ENCODE results near the gene THSD7A. TPM values are rescaled to one million over a fixed set of nuclear protein-coding genes. Genes with fewer than 3 reads are reported as not detected.

THSD7A gene
- total RNA-seq, 3 donors from 2014 or later, result 4.0 to 6.9 (median 4.4) TPM

- no peak overlapping the region for H3K27ac ChIP-seq
- DNase-seq (ENCODE audit: low spot score in 2 of 2), result no peak
- TF ChIP-seq POLR2A (IDR thresholded peaks at IDR 0.05) (no peak), POLR2AphosphoS5 (IDR thresholded peaks at IDR 0.05) (no peak)
- TF ChIP-seq, protein P1, sequence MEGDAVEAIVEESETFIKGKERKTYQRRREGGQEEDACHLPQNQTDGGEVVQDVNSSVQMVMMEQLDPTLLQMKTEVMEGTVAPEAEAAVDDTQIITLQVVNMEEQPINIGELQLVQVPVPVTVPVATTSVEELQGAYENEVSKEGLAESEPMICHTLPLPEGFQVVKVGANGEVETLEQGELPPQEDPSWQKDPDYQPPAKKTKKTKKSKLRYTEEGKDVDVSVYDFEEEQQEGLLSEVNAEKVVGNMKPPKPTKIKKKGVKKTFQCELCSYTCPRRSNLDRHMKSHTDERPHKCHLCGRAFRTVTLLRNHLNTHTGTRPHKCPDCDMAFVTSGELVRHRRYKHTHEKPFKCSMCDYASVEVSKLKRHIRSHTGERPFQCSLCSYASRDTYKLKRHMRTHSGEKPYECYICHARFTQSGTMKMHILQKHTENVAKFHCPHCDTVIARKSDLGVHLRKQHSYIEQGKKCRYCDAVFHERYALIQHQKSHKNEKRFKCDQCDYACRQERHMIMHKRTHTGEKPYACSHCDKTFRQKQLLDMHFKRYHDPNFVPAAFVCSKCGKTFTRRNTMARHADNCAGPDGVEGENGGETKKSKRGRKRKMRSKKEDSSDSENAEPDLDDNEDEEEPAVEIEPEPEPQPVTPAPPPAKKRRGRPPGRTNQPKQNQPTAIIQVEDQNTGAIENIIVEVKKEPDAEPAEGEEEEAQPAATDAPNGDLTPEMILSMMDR (IDR thresholded peaks at IDR 0.05), result no peak
- no peaks in the 10 kb centered on the region for H3K27me3 ChIP-seq
- no peak overlapping the region for H3K4me3 ChIP-seq
- no peaks in the 10 kb centered on the region for H3K9me3 ChIP-seq
- intact Hi-C loops (cut with DNase I; ENCODE audit: low total_unique reads), result no loop called here
- H3K36me3 ChIP-seq, result no peaks in the 10 kb centered on the region
- H3K4me1 ChIP-seq, result no peaks in the 10 kb centered on the region
Observed at GRCh38 chr7:11478426-11478825, 353.6 kb downstream of the THSD7A start.

DNA sequence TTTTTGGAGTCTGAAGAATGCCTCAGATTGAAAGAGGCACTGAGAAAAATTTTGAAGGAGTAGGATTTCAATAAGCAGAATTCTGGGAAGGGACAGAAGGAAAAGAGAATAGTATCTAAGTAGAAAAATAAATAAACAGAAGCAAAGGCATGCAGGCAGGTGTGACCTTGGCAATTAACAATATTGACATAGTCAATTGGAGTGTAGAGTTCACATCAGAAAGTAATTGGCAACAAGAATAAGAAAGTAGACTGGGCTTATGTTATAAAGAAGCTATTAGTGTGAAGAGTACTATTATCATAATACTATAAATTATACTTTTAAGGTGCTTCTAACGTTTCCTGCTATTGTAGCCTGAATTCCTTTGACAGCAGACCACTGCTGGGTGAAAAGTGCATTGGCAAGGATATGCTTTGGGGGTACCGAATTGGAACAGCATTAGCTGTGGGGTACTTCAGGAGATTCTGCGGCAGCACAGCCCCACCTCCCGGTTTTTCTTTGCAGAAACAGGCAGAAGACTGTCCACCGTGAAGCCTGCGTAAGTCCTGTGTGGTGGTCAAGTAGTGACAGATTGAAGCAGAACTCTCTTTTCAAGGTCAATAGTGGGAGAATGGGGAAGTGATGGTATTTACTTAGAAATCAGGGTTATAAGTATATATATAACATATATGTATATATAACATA, 357.0 kb downstream of the THSD7A start:
- Histone ChIP-seq H3K27ac (no peak overlapping the region), H3K36me3 (no peaks in the 10 kb centered on the region), H3K9me3 (no peaks in the 10 kb centered on the region), H3K4me3 (no peak overlapping the region), H3K27me3 (no peaks in the 10 kb centered on the region), H3K4me1 (no peaks in the 10 kb centered on the region)
- DNase-seq (ENCODE audit: low spot score in 2 of 2), result no peak
- intact Hi-C loops (cut with DNase I; ENCODE audit: low total_unique reads), result no loop called here
- TF ChIP-seq POLR2A (IDR thresholded peaks at IDR 0.05), result no peak
- TF ChIP-seq POLR2AphosphoS5 (IDR thresholded peaks at IDR 0.05), result no peak
- TF ChIP-seq, protein P1 (IDR thresholded peaks at IDR 0.05), result no peak

- Histone ChIP-seq H3K27me3 (no peaks in the 10 kb centered on the region), H3K36me3 (no peaks in the 10 kb centered on the region), H3K9me3 (no peaks in the 10 kb centered on the region), H3K27ac (no peak overlapping the region), H3K4me1 (no peaks in the 10 kb centered on the region), H3K4me3 (no peak overlapping the region)
- no peak for DNase-seq (ENCODE audit: low spot score in 2 of 2)
- TF ChIP-seq, protein P1 (IDR thresholded peaks at IDR 0.05), result no peak
- TF ChIP-seq POLR2AphosphoS5 (IDR thresholded peaks at IDR 0.05) (no peak), POLR2A (IDR thresholded peaks at IDR 0.05) (no peak)
- intact Hi-C loops (cut with DNase I; ENCODE audit: low total_unique reads), result no loop called here
Observed at GRCh38 chr7:11473807-11474424, 358.1 kb downstream of the THSD7A start.

- intact Hi-C loops (cut with DNase I; ENCODE audit: low total_unique reads), result no loop called here
- Histone ChIP-seq H3K27me3 (no peaks in the 10 kb centered on the region), H3K4me3 (no peak overlapping the region), H3K4me1 (no peaks in the 10 kb centered on the region), H3K9me3 (no peaks in the 10 kb centered on the region), H3K27ac (no peak overlapping the region), H3K36me3 (no peaks in the 10 kb centered on the region)
- no peak for DNase-seq (ENCODE audit: low spot score in 2 of 2)
- TF ChIP-seq POLR2A (IDR thresholded peaks at IDR 0.05), result no peak
- TF ChIP-seq, protein P1 (IDR thresholded peaks at IDR 0.05), result no peak
- TF ChIP-seq POLR2AphosphoS5 (IDR thresholded peaks at IDR 0.05), result no peak
Observed at GRCh38 chr7:11473220-11473619, 358.8 kb downstream of the THSD7A start.

DNA sequence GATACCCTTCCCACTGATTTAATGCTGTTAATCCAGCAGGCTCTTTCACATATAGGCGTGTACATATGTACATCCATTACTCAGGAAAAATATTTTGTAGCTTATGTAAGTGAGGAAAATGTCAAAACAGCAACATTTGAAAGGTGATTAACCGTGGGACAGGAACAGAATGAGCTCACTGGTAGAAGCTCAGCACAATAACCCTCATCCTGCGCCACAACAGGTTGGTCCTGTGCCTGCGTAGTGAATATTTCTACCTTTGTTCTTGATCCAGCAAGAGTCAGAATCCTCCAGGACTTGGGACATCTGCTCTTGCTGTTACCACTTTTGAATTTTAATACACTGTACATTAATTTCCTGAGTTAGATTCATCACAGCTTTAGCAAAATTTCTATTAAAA, 359.4 kb downstream of the THSD7A start:
- no peak for TF ChIP-seq POLR2A (IDR thresholded peaks at IDR 0.05)
- TF ChIP-seq POLR2AphosphoS5 (IDR thresholded peaks at IDR 0.05), result no peak
- TF ChIP-seq, protein P1 (IDR thresholded peaks at IDR 0.05), result no peak
- intact Hi-C loops (cut with DNase I; ENCODE audit: low total_unique reads), result no loop called here
- Histone ChIP-seq H3K4me3 (no peak overlapping the region), H3K27ac (no peak overlapping the region), H3K9me3 (no peaks in the 10 kb centered on the region), H3K4me1 (no peaks in the 10 kb centered on the region), H3K36me3 (no peaks in the 10 kb centered on the region), H3K27me3 (no peaks in the 10 kb centered on the region)
- no peak for DNase-seq (ENCODE audit: low spot score in 2 of 2)

Data from breast epithelium (tissue), 4 donors.